Heart left ventricle (tissue), 16 donors: ENCODE data around the gene TMSB4X. TPM values are rescaled to one million over a fixed set of nuclear protein-coding genes. Genes with fewer than 3 reads are reported as not detected.

Source experiments
- ATAC-seq, 4 donors: fragments of 200-7000 bp; cut with Tn5 transposase; one replicate each; pipeline ENCODE4 v1.9.1; 2020 to 2022; ENCODE audit warnings: moderate library complexity in 4 of 4, mild to moderate bottlenecking in 3 of 4, moderate number of reproducible peaks in 1 of 4
- DNase-seq, 5 donors: peaks; one replicate each; pipeline ENCODE4 v3.0.0-alpha.2; 2020
- H3K27ac ChIP-seq, 12 donors: fragments of 200-600 bp; sonication (generic) in 4 of 12; one replicate each; pipeline versions ENCODE4 v1.5.0 to v1.8.0; 2016 to 2022; ENCODE audit warnings: mild to moderate bottlenecking in 2 of 12
- H3K27me3 ChIP-seq, 9 donors: fragments of 200-600 bp; sonication (generic) in 2 of 9; one replicate each; pipeline versions ENCODE4 v1.5.1 to v1.8.0; 2016 to 2022; ENCODE audit warnings: mild to moderate bottlenecking in 3 of 9
- H3K36me3 ChIP-seq, 9 donors: fragments of 200-600 bp; sonication (generic) in 2 of 9; one replicate each; pipeline versions ENCODE4 v1.5.0 to v1.8.0; 2018 to 2022; ENCODE audit warnings: mild to moderate bottlenecking in 2 of 9
- H3K4me1 ChIP-seq, 12 donors: fragments of 200-600 bp; sonication (generic) in 4 of 12; one replicate each; pipeline versions ENCODE4 v1.5.0 to v1.8.0; 2016 to 2022; ENCODE audit warnings: mild to moderate bottlenecking in 3 of 12
- H3K4me3 ChIP-seq, 12 donors: fragments of 200-600 bp; sonication (generic) in 4 of 12; one replicate each; pipeline versions ENCODE4 v1.5.0 to v1.8.0; 2017 to 2022; ENCODE audit warnings: mild to moderate bottlenecking in 9 of 12, moderate library complexity in 4 of 12
- H3K9me3 ChIP-seq, 12 donors: fragments of 200-600 bp; sonication (generic) in 4 of 12; one replicate each; pipeline versions ENCODE4 v1.5.0 to v1.8.0; 2016 to 2022; ENCODE audit warnings: mild to moderate bottlenecking in 1 of 12
- POLR2A ChIP-seq, 2 donors: fragments of 450-650 bp; IDR thresholded peaks; one replicate each; pipeline ENCODE4 v1.6.1; 2017; ENCODE audit warnings: antibody characterized with exemption in 2 of 2, mild to moderate bottlenecking in 2 of 2, moderate library complexity in 2 of 2
- WGBS, 4 donors: extraction: QIAGEN DNeasy Blood & Tissue Kit in 2 of 4; methylation state at CpG; one replicate each; pipeline versions ENCODE4 v1.1.5 to v1.1.7; 2013 to 2018; 5-methylcytosine and 5-hydroxymethylcytosine counted together
- intact Hi-C, 10 donors: fragments of 100-400 bp; cut with DNase I; formaldehyde crosslinking; loops; one replicate each; pipeline versions ENCODE4 v1.11.1 to v1.14.2; 2022
- polyA plus RNA-seq, 2 donors: library from polyadenylated mRNA; stranded (reverse); fragments of 200-250 nt; gene quantifications; one replicate each; pipeline ENCODE4 v1.2.3, GENCODE V29; 2013
- total RNA-seq, 9 donors: library from RNA; depleted of rRNA in 2 of 9; stranded (reverse); fragments of >200 nt in 2 of 9; fragmentation: NEBNext Ultra II Directional in 3 of 9; extraction: Animal tissue kit (Norgen Biotek cat#: 25700) in 3 of 9; gene quantifications; one replicate each; pipeline versions ENCODE4 v1.1.0 to v1.2.4, GENCODE V29; 2016 to 2023
- TF ChIP-seq, protein P1 (sequence below), 12 donors: fragments of 200-600 bp; sonication (generic) in 4 of 12; IDR thresholded peaks; one replicate each; pipeline versions ENCODE4 v1.5.0 to v1.8.0; 2018 to 2022; ENCODE audit warnings: antibody characterized with exemption in 12 of 12, mild to moderate bottlenecking in 5 of 12
- donor health status: ischemic (EF 13 %, LVEDD 7.1; RV severe dilation, severe dysfunction).
- donor health status: healthy with polysubstance abuse.
- donor health status: DM: no; HTN: yes; CAD: no.
- donor health status: DM: no; HTN: no; CAD: no.
- donor health status: ischemic (EF 25% LVEDD 6.9; RV normal size, moderate dysfunction).
- donor health status: ischemic (EF 25% LVEDD 5.7; RV mildly dilated, moderate dysfunction).
- donor health status: healthy.
- donor health status: DM: yes; HTN: yes; CAD: no.
- donor health status: ischemic (EF 35%, LVEDD 5.7; RV mildly dilated, moderate dysfunction).
- donor health status: nonischemic (EF 11% LVEDD 7.7; RV severe dilation, severe dysfunction).
- donor health status: DM: yes; HTN: yes; CAD: no.
- donor health status: PGD.
- donor health status: ischemic (EF 29% LVEDD 5.4; RV normal size, mild dysfunction).
- donor health status: nonischemic (EF 23%, LVEDD 6.1; RV moderate dilation, normal function).

TMSB4X gene
- total and polyA plus RNA-seq, 11 donors, result 689 to 3,543 (median 1,264) TPM

DNA sequence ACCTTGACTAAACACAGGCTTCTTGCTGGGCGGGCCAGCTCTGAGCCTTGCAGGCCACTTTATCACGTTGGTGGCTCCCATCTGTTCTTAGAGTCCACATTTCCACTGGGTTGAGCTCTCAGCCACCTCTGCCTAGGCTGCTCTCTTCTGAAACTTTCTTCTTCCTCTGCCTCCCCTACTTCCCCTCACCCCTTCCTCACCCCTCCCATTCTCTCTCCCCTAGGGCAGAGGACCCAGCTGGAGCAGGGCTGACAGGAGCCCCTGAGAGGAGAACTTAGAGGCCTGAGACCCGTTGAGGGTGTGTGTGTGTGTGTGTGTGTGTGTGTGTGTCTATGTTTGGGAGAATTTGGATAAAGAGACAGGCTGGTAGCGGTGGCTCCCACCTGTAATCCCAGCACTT, 19.9 kb upstream of the TMSB4X start:
- intact Hi-C loops, result loop anchor here in 2 of 10 donors (5.0 to 10.0 kb wide), 2 partner anchors 692 to 1080 kb away; no protein-coding TSS in a partner anchor
- 65 to 76% (median 72%) methylated on average over 4 of the region's 4 CpGs for WGBS, 4 donors
- TF ChIP-seq, protein P1, sequence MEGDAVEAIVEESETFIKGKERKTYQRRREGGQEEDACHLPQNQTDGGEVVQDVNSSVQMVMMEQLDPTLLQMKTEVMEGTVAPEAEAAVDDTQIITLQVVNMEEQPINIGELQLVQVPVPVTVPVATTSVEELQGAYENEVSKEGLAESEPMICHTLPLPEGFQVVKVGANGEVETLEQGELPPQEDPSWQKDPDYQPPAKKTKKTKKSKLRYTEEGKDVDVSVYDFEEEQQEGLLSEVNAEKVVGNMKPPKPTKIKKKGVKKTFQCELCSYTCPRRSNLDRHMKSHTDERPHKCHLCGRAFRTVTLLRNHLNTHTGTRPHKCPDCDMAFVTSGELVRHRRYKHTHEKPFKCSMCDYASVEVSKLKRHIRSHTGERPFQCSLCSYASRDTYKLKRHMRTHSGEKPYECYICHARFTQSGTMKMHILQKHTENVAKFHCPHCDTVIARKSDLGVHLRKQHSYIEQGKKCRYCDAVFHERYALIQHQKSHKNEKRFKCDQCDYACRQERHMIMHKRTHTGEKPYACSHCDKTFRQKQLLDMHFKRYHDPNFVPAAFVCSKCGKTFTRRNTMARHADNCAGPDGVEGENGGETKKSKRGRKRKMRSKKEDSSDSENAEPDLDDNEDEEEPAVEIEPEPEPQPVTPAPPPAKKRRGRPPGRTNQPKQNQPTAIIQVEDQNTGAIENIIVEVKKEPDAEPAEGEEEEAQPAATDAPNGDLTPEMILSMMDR (IDR thresholded peaks at IDR 0.05), result no peak
- TF ChIP-seq POLR2A (IDR thresholded peaks at IDR 0.05), result no peak
- ATAC-seq, result no peak
- no peaks in the 10 kb centered on the region for H3K9me3 ChIP-seq
- peaks cover 0 to 60% (median 11%) of the 10 kb centered on the region in 12 donors for H3K4me1 ChIP-seq
- peak overlapping the region in 1 of 12 donors; percentile 45 for H3K4me3 ChIP-seq
- peak overlapping the region in 5 of 12 donors; percentile 29 to 92 (median 79) for H3K27ac ChIP-seq
- H3K36me3 ChIP-seq, result no peaks in the 10 kb centered on the region
- no peak for DNase-seq
- H3K27me3 ChIP-seq, result peaks cover 0 to 5% (median 0%) of the 10 kb centered on the region in 9 donors

DNA sequence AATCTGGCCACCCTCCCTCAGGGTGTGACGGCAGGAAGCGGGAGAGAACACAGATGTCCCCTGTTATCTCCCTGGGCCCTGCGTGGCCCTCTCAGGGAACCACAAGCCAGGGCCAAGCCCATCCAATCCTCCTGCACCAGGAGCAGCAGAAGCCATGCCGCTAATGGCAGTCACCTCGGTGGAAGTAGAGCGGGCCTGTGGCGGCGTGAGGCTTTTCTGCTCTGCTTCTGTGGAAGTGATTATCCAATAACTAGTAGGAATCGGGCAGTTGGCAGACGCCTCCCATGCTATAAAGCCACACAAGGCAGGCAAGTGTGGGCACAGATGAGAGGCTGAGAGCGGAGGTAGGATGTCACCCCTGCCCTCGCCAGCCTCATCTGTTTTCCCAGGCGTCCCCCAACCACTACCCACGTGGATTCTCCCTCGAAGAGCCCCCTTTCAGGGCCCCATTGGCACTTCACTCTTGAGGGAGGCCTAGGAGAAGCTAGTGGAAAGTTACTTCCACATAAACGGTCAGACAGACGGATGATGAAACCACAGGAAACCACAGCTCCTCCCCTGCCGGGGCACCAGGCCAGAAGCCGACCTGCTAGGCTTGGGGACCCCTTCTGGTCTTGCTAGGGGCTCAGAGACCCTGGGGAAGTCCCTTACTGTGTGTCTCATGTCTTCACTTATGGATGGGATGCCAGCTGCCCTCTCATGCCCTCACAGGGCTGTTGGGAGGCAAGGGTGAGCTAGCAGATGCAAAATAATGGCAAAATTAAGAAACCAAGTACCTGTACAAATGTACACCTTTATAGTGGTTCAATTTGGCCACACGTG, 18.8 kb upstream of the TMSB4X start:
- Histone ChIP-seq H3K9me3 (no peaks in the 10 kb centered on the region), H3K27me3 (peaks cover 0 to 5% (median 0%) of the 10 kb centered on the region in 9 donors), H3K4me3 (peak overlapping the region in 3 of 12 donors; percentile 4 to 45 (median 30)), H3K27ac (peak overlapping the region; percentile 46 to 92 (median 75)), H3K36me3 (no peaks in the 10 kb centered on the region), H3K4me1 (peaks cover 0 to 59% (median 8%) of the 10 kb centered on the region in 12 donors)
- ATAC-seq (peak; percentile 67 to 91 (median 86)), DNase-seq (peak in 4 of 5 donors; percentile 43 to 76 (median 62))
- WGBS, 4 donors, result 50 to 62% (median 56%) methylated on average over 20 of the region's 20 CpGs
- TF ChIP-seq POLR2A (IDR thresholded peaks at IDR 0.05), result no peak
- TF ChIP-seq, protein P1 (IDR thresholded peaks at IDR 0.05), result no peak
- intact Hi-C loops, result loop anchor here in 2 of 10 donors (5.0 to 10.0 kb wide), 2 partner anchors 691 to 1079 kb away; no protein-coding TSS in a partner anchor

DNA sequence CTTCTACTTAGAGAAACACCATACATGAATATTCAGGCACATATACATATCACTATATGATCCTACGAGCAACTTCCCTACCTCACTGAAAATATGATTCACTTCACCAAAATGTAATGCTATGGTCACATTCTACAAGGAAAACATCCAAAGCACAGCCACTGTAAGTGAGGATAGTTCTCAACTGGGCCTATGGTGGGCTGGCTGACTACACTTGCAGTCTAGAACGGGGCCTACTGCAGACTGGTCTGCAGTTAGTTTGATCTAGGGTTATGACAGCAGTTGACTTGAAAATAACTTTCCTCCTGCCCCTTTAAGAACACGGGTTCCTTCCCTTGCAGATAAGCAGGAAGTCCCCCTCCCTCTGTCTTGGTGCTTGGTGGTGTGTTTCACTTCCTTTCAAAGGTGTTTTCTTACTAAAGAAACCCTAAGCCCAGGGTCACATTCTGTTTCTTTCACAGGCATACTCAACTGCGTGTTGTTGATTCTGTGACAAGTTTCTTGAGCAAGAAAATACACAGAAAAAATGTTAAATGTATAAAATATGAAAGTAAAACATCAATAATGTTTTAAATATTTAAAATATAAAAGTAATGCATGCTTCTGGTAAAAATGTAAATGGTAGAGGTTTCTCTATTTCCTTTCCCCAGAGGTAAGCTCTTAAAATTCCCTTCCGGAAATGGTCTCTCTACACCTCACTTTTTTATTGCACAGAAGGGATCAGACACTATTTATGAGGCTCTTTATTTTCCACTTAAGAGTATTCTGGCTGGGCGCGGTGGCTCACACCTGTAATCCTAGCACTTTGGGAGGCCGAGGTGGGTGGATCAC, 18.0 kb upstream of the TMSB4X start:
- ATAC-seq, result peak; percentile 15 to 80 (median 60)
- no peak for DNase-seq
- Histone ChIP-seq H3K27ac (peak overlapping the region; percentile 46 to 92 (median 75)), H3K4me3 (peak overlapping the region in 3 of 12 donors; percentile 4 to 45 (median 30)), H3K4me1 (peaks cover 0 to 60% (median 8%) of the 10 kb centered on the region in 12 donors), H3K36me3 (no peaks in the 10 kb centered on the region), H3K27me3 (peaks cover 0 to 5% (median 0%) of the 10 kb centered on the region in 9 donors), H3K9me3 (no peaks in the 10 kb centered on the region)
- WGBS, 4 donors, result 57 to 66% (median 64%) methylated on average over 8 of the region's 8 CpGs
- intact Hi-C loops, result loop anchor here in 2 of 10 donors (5.0 to 10.0 kb wide), 2 partner anchors 690 to 1078 kb away; no protein-coding TSS in a partner anchor
- TF ChIP-seq, protein P1 (IDR thresholded peaks at IDR 0.05), result no peak
- TF ChIP-seq POLR2A (IDR thresholded peaks at IDR 0.05), result no peak
